T1000 (cell line): Measurements from ENCODE around the gene CMTR1.

Source experiments
- DNase-seq: peaks from one replicate; lab custom pipeline; 2025; ENCODE audit warnings: mixed read lengths; lab: John Stamatoyannopoulos, UW

The CMTR1 gene

DNA sequence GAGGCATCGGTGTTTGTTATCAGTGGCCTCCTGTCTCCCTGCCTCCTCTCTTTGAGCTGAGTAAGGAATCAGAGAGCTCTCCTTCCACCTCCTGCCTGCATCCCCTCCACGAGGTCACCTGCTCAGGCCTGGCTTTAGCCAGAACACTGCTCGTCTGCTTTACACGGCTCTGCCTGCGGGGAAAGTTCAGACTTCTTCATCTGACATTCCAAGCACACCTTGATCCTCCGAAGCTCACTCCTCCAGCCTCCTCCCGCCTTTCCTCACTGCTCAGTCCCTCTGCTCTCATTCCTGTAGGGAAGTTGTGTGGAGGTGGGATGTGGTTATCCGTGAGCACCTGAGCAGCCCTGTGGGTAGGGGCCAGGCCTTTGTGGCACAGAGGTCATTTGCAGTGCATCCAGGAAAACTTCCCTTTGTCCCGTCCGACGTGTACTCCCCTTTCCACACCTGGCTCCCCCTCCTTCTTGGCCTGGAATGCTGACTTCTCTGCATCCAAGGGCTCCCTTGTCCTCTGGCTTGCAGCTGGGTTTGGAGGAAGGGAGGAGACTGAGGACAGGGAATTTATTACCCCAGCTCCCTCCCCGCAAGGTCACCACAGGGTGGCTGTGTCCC, 79.5 kb downstream of the CMTR1 start:
- no peak for DNase-seq

DNA sequence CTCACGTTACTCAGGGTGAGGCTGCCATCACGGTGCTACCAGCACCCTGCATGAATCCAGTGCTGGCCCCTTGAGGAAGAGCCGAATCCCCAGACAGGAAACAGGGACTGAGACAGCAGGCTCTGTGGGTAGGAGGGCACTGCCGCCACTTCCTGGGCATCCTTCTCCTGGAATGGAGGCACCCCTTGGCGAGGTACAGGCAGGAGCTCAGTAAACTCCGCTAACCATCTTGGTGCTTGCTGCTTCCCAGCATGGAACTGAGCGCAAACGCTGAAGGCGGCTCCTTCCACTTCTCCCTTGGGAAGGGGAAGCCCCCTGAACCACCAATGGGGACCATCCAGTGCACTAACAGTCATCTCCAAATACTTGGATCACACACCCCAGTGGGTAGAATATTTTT, 80.1 kb downstream of the CMTR1 start:
- no peak for DNase-seq

GRCh38 chr6:37513576-37513975, 80.6 kb downstream of the CMTR1 start:
- no peak for DNase-seq

DNA sequence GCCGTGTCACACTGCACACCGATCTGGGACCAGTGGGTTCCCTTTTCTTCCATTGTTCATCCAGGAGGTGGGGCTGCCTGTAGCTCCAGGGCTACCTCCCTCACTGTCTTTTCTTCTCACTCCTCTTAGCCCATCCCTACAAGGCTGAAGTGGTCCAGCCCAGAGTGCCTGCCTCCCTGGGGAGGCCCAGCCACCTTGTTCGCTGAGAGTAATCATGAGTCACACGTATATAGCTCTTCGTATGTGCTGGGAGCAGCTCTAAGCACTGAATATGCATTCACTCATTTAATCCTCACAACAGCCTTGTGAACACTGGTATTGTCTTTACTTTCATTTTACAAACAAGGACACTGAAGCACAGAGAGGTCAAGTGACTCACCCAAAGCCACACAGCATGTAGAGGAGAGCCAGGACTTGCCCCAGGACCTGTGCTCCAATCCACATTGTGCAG, 81.3 kb downstream of the CMTR1 start:
- peak; percentile 58 for DNase-seq

GRCh38 chr6:37514837-37515236, 81.8 kb downstream of the CMTR1 start:
- DNase-seq, result no peak

DNA sequence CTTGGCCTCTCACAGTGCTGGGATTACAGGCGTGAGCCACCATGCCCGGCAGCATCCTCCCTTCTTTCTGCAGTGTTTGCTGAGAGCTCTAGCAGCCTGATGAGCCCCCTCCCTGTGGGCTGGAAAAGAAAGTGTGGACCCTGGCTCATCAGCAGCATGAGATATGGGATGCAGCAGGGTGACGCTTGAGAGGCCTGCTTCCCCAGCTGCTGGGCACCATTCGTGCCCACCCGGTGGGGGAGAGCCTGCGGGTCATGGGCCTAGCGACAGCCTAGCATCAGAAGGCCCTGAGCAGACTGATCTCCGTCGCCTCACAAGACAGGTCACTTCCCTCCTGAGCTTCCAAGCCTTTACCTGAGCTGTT, 82.7 kb downstream of the CMTR1 start:
- no peak for DNase-seq

- peak; percentile 27 for DNase-seq
Measured at GRCh38 chr6:37516076-37516919, 83.3 kb downstream of the CMTR1 start.

DNA sequence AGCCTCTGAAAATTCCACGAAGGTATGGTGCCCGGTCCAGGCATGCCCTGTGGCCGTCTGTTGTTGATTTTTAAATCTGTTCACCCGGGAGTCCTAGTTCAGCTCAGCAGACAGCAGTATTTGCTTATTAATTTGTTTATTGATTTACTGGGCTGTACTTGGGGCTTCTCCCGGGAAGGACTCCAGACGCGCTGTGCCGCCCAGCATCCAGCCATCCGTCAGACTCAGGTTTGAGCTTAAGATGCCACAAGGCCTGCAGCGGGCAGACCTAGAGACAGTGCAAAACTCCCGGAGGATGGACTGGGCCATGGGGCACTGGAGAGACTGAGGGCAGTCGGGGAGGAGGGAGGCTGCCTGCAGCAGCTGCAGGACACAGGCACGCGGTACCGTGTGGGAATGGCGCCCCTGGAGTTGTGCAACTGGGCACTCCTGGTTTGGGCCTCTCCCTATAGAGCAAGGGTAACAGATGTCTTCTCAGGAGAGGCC, 83.9 kb downstream of the CMTR1 start:
- DNase-seq, result no peak

GRCh38 chr6:37517411-37517812, 84.4 kb downstream of the CMTR1 start:
- DNase-seq, result no peak

- no peak for DNase-seq
Measured at GRCh38 chr6:37518116-37518515, 85.1 kb downstream of the CMTR1 start.

DNA sequence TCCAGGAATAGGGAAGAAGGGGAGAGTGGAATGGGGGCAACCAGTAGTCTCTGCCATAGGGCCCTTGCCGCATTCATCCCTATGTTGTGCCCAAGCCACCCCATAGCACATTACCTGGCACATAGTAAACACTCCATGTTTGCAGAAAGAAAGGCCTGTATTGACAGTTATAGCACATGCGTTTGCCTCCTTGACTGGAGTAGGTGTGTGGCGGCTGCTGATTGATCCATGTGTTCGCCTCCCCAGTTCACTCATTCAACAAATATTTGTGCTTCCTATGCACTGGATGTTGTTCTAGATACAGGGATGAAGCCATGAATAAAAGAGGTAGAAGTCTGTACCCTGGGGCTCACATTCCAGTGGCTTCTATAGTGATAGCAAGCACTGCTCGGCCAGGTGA, 86.4 kb downstream of the CMTR1 start:
- DNase-seq, result no peak

GRCh38 chr6:37520926-37521325, 87.9 kb downstream of the CMTR1 start:
- DNase-seq, result no peak

- DNase-seq, result no peak
Measured at GRCh38 chr6:37521674-37522073, 88.7 kb downstream of the CMTR1 start.

DNA sequence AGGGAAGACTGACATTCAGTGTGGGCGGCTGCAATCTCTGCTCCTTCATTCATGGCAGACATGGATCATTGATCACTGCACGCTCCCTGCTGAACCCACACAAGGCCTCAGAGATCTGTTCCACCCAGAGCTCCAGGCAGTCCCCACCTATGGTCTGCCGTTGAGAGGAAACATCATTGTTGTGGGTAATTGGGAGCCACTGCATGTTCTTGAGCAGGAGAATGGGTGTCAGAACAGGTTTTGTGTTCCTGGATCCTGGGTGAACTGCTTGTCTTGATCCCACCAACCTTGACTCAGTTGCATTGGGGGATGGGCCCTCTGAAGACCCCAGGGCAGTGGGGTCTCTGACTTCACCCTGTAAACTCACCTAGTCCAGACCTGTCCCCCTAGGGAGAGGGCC, 89.8 kb downstream of the CMTR1 start:
- DNase-seq, result no peak

DNA sequence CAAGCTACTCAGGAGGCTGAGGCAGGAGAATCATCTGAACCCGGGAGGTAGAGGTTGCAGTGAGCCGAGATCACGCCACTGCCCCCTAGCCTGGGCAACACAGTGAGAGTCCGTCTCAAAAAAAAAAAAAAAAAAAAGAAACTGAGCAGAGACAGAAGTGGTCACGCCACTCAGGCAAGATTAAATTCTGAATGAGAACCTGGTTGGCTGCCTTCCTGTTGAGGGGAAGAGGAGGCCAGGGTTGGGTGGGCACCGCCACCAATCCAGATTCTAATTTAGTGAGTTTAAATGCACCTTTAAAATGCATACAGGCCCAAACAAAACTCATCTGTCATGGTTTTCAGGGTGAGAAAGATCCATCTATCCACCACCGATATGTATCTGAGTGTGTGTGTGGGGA, 90.4 kb downstream of the CMTR1 start:
- no peak for DNase-seq

GRCh38 chr6:37524025-37524969, 91.3 kb downstream of the CMTR1 start:
- DNase-seq, result peak; percentile 48

DNA sequence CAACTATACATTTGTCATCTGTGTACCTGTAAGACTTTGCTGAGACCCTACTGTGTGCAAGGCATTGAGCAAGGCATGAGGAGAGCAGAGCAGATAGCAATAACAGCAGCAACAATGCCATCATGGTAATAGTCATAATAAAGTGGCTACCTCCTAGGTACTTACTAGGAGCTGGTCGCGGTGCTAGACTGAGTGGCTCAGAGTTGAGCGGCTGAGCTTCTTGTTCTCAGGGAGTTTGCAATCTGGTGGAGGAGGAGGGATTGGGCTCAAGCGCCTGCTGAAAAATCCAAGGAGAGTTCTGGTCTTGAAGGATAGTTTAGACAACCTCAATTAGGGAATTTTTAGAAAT, 91.9 kb downstream of the CMTR1 start:
- DNase-seq, result no peak

GRCh38 chr6:37525460-37526357, 92.7 kb downstream of the CMTR1 start:
- peak; percentile 22 for DNase-seq

- no peak for DNase-seq
Measured at GRCh38 chr6:37528541-37528940, 95.5 kb downstream of the CMTR1 start.

GRCh38 chr6:37530297-37530696, 97.3 kb downstream of the CMTR1 start:
- DNase-seq, result no peak

DNA sequence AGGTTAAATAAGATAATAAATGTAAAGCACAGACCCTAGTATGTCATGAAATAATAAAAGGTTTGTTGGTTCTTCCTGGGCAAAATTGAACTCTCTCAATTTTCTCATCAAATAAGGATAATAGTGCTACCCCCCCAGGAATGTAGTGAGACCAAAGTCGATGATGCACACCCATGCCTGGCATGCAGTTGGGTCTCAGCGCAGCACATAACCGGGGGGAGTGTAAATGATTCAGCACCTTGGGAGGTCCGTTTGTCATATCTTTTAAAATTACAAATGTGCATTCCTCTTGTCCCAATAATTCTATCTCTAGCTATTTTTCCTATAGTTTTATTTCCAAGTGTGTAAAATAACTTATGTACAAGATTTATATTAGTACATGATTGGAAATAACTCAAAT, 98.0 kb downstream of the CMTR1 start:
- DNase-seq, result peak; percentile 55
